8988T (cell line): Measurements from ENCODE around the gene MEF2A.
"Not testable (repeated sequence)": the region's sequence is repeated elsewhere in the genome, so short reads cannot be mapped to it uniquely, and the experiment has no call there.

Experiments used
- DNase-seq: peaks from one replicate; pipeline ENCODE4 v3.0.0; 2011

Gene MEF2A

GRCh38 chr15:99651023-99651807, 85.4 kb downstream of the MEF2A start:
- DNase-seq, result no peak

- DNase-seq, result no peak
Observed at GRCh38 chr15:99656205-99656604, 90.4 kb downstream of the MEF2A start.

- DNase-seq, result no peak
Observed at GRCh38 chr15:99657996-99658395, 92.2 kb downstream of the MEF2A start.

GRCh38 chr15:99662903-99663302, 97.1 kb downstream of the MEF2A start:
- DNase-seq, result no peak

GRCh38 chr15:99666073-99666472, 100.3 kb downstream of the MEF2A start:
- not testable (repeated sequence) for DNase-seq

GRCh38 chr15:99668533-99669182, 102.9 kb downstream of the MEF2A start:
- no peak for DNase-seq

- no peak for DNase-seq
Observed at GRCh38 chr15:99669250-99669649, 103.5 kb downstream of the MEF2A start.

GRCh38 chr15:99671926-99672635, 106.3 kb downstream of the MEF2A start:
- no peak for DNase-seq

GRCh38 chr15:99673111-99673510, 107.3 kb downstream of the MEF2A start:
- no peak for DNase-seq

GRCh38 chr15:99674279-99674678, 108.5 kb downstream of the MEF2A start:
- no peak for DNase-seq

GRCh38 chr15:99677540-99678134, 111.9 kb downstream of the MEF2A start:
- DNase-seq, result no peak

GRCh38 chr15:99680276-99680675, 114.5 kb downstream of the MEF2A start:
- DNase-seq, result no peak

- DNase-seq, result no peak
Observed at GRCh38 chr15:99681990-99682389, 116.2 kb downstream of the MEF2A start.

- no peak for DNase-seq
Observed at GRCh38 chr15:99682455-99682854, 116.7 kb downstream of the MEF2A start.

GRCh38 chr15:99683000-99683670, 117.4 kb downstream of the MEF2A start:
- DNase-seq, result no peak

GRCh38 chr15:99686290-99686689, 120.5 kb downstream of the MEF2A start:
- DNase-seq, result no peak

- DNase-seq, result no peak
Observed at GRCh38 chr15:99692825-99693224, 127.0 kb downstream of the MEF2A start.

- no peak for DNase-seq
Observed at GRCh38 chr15:99696096-99696495, 130.3 kb downstream of the MEF2A start.

- no peak for DNase-seq
Observed at GRCh38 chr15:99702895-99703602, 137.3 kb downstream of the MEF2A start.

GRCh38 chr15:99703603-99704443, 138.0 kb downstream of the MEF2A start:
- no peak for DNase-seq

GRCh38 chr15:99704444-99704838, 138.7 kb downstream of the MEF2A start:
- no peak for DNase-seq
